SW480 (cell line): ENCODE results near the gene OPCML.

Experiments
- DNase-seq: peaks from one replicate; pipeline ENCODE4 v3.0.0-alpha.2; 2016; ENCODE audit warnings: low spot score

Gene OPCML

DNA sequence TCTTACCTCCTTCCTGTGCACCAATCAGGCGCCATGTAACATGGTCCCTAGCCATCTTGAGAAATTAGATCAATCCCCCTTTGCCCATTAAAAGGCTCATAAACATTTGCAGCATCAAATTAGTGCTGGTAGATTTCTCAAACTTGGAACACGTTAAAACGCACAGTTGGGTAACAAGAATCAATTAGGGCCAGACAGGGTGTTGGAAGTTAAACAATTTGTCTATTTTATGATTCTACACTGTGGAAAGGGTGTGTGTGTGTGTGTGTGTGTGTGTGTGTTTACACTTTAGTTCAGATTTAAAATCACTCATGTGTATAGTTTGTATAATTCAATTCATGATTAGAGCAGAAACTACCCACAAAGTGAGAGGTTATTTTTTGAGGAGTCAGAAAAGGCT is 682.0 kb downstream of the OPCML start:
- no peak for DNase-seq

DNA sequence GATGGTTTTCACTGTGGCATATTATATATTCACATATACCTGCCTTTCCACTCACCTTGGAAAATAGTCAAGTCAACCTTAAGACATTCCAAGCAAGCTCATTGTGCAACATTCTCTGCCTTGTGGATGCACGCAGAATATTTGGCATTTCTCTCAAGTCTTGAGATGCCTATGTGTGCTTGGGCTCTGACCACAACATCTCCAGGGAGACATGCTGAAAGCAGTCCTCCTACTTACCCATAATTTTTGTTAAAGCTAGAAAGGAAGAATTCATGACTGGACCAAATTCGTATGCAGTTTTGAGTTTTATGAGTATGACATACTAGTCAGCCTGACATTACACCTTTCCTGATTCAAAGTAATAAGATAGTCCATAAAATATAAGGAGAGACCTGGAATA is 684.0 kb downstream of the OPCML start:
- DNase-seq: no peak

- DNase-seq: no peak
These were observed 686.2 kb downstream of the OPCML start for GRCh38 chr11:132846075-132846474.

- DNase-seq: peak; percentile 65
These were observed 687.2 kb downstream of the OPCML start for GRCh38 chr11:132844956-132845696.

DNA sequence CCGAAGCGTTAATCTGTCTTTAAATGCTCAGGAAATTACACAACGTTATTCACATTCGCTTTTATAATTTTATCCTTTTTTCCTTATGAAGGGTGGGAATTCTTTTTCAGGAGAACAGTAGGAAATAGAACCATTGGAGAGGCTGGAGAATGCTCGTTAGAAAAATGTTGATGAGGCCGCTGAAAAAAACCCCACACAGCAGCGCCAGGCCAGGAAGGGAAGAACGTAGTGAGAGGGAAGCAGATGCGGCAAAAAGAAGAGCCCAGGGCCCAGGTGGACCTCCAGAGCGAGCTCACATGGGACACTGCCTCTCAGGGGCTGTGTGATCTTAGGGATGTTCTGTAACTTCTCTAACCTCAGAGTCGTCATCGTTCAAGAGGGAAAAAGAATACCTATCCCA is 691.6 kb downstream of the OPCML start:
- DNase-seq: no peak

- no peak for DNase-seq
These were observed 692.1 kb downstream of the OPCML start for GRCh38 chr11:132840191-132840590.

DNA sequence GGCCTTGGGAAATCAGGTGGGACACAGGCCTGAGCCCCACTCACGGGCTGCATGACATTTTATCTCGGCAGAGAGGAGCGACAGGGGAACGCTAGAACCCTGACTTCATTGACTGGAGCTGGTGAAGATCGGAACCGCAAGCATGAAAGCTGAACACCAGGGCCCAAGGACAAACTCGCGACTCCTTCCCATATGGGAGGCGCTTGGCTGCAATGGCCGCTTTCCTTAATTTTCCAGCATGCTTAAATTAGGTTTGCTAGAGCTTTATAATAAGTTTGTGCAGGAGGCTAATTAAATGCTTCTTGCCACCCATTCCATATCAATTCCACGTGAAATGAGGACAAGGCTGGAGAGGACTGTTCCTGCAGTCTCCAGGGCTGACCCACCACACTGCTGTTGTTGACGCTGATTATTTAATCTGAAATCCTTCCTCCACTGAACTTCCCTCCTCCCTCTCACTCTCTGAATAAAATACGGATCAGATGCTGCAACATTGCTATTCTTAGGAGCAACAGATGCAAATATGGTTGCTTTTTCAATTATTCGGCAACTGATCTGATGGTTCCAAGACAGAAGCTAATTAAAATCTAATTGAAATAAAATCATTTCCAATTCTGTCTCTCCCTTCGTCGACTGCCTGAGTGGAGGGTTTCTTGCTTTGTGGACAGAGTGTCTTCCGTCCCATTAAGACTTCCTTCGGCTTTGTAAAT is 692.9 kb downstream of the OPCML start:
- DNase-seq: no peak

GRCh38 chr11:132838627-132839026 is 693.7 kb downstream of the OPCML start:
- no peak for DNase-seq

DNA sequence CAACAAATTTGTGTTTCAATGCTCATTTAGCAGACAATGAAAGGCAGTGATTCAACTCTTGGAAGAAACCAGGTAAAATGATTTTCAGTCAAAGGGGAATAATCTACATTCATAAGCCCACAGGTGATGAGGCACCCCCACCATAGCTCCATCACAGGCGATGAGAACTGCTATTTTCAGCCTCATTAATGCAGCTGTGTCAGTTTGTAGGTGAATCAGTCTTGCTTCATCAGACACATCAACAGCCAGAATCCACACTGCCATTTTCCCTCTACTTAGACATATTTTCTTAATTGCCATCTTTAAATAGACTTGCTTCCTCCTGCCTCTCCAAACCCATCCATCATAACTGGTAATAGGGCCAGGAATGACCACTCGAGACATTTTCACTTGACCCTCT is 701.0 kb downstream of the OPCML start:
- no peak for DNase-seq

- DNase-seq: no peak
These were observed 707.7 kb downstream of the OPCML start for GRCh38 chr11:132824642-132825041.

- DNase-seq: no peak
These were observed 710.0 kb downstream of the OPCML start for GRCh38 chr11:132822276-132822675.

GRCh38 chr11:132821499-132821898 is 710.8 kb downstream of the OPCML start:
- no peak for DNase-seq

GRCh38 chr11:132821014-132821413 is 711.3 kb downstream of the OPCML start:
- DNase-seq: no peak

- no peak for DNase-seq
These were observed 713.4 kb downstream of the OPCML start for GRCh38 chr11:132818951-132819350.

DNA sequence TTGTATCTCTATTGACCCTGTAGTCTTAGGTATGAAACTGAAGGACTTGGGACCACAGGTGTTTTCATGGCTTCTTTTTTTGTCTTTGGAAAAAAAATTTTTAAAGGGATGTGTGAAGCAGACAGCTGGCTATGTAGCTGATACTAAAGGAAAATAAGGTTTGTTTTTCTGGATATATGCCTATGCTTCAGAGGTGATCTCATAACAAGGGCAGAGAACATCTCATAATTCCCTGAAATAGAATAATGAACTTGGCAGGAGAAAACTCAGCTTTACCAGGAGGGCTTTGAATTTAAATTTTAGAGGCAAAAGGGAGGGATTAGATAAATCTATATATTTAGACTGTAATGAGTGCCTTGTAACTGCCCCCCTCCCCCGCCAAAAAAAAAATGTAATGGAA is 714.9 kb downstream of the OPCML start:
- DNase-seq: no peak

DNA sequence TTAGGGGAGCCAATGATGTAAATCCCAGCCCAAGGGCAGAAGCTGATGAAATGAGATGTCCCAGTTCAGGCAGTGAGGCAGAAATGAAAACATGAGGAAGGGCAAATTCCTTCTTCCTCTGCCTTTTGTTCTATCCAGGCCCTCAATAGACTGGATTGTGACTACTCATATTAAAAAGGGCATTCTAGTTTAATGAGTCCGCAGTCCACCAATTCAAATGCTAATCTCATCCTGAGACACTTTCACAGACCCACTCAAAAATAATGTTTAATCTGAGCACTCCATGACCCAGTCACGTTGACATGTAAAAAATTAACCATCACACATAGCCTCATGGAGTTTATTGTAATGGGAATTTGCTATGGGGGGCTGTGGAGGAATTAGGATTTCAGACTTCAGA is 717.9 kb downstream of the OPCML start:
- no peak for DNase-seq

DNA sequence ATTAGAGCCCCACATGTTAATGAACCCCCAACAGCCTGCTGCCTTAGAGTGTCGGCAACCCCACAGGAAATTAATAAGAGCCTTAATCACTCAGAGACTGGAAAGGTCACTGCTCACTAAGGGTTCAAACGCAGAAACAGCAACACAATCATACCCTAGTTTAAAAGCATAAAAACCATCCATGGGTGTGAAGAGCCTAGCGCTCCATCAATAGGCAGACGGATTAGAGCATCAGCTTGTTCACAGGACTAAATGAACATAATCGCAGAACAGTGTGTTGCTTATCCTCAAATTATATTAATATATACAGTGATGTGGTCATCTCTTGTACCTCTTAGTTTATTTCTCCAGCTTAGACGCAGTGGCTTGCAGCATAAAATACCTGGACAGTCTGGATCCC is 720.7 kb downstream of the OPCML start:
- DNase-seq: no peak

DNA sequence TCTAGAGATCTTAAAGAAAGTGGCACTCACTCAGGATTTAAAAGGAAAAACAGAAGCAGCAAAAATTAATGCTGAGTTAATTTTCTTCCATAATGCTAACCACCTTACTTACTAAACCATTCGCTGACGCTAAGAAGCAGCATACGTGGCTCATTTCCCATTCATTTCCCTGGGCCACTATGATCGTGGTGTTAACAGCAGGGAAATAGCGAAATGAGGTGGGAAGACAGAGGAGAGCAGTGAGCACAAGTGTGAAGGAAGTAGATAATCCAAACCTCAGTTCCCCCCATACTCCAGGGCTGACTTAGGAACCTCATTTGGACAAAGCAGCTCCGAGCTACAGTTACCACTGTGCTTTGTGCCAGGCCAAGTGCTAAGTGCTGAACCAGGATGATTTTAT is 723.2 kb downstream of the OPCML start:
- DNase-seq: no peak

- DNase-seq: no peak
These were observed 728.0 kb downstream of the OPCML start for GRCh38 chr11:132804258-132804657.

DNA sequence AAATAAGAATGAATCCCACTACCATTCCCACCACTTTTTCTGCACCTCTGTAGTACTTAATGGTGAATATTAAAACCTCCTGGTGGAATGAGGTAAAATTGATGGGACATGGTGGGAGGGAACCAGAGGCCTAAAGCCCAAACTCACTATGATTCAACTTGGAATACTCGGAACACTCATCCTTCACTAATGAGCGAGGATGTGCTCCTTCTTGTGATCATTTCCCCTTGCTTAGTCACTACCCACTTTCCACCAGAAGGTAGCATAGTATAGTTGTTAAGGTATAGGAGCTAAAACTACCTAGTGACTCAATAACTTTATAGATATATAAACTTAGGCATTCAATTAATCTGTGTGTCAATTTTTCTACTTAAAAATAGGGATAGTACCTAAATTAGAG is 728.9 kb downstream of the OPCML start:
- DNase-seq: no peak

DNA sequence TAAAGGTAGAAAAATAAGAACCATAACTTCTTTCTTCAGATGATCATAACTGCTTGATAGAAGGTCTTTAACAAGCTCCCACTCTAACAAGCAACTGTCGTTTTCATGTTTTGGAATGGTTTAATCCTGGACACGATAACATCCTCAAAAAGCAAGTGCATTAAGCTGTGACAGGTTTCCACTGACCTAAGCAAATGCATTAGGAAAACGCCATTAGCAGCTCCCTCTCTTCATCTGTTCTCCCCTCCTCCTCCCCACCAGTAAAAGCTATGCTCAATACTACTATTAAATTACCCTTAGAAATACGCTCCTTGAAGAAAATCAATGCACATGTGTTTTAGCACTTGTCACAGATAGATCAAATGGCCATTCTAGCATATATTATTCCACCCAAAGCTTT is 729.4 kb downstream of the OPCML start:
- DNase-seq: no peak

DNA sequence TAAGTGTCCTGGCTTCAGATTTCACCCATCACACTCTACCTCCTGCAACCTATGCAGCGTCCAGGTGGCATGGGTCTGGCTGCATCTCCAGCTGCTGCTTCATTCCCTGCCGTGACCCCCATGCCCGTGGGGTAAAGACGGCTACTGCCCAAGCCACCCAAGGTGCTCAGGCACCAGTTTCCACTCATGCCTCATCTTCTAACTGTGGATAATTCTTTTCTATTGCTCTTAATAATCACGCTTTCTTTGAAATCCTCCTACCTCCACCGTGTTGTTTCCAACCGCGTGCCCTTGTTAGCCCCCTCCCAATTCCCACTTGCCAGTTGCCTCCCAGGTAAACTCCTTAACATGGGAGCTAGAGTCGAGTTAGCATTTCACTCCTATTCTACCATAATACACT is 738.5 kb downstream of the OPCML start:
- no peak for DNase-seq

DNA sequence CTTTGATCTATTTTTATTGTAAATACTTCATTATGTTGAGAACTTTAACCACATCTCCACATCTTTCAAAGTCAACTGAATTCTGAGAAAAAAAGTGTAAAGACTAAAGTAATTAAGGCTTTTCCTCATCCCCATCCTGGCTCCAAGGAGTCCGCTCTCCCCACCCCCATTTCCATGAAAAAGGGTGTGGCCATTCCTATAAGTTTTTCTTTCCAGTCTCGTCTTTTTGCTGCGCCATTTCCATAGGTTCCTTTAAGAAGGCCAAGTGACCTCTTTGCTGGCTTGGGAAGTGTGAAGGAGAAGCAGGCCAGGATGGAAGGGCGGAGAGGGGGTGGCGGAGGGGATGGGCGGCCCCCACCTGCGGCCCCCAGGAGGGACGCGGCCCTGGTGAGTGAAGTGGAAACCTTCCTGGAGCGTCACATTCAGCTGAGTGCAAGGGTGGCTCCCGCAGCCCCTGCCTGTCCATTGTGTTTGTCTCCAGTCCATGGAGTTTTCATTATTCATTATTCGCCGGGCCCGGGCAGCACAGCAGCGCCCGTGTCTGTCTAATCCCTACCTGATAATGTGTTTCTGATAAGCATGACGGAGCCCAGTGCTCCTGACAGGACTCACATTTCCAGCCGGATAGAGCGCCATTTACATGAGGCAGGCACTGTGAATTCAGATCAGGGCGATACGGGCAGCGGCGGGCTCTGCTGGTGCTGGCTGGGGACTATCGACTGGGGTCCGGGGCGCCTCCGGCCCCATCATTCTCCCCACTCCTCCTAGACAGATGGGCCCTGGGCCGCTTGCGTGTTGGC is 739.8 kb downstream of the OPCML start:
- DNase-seq: no peak
